AG09309 (cell line): ENCODE results near the gene AACS.

Source experiments
- DNase-seq: peaks from one replicate; pipeline ENCODE4 v3.0.0-alpha.2; 2010; ENCODE audit warnings: low read depth
- H3K4me3 ChIP-seq: 2 replicates; pipeline ENCODE4 v1.5.1; 2011; ENCODE audit warnings: mild to moderate bottlenecking, low read depth, low read length, moderate library complexity; ENCODE audit not compliant: control insufficient read depth
- TF ChIP-seq, protein P1 (sequence below): IDR thresholded peaks from 2 replicates; pipeline ENCODE4 v1.5.1; 2011; ENCODE audit warnings: mild to moderate bottlenecking, low read depth, low read length, inconsistent platforms; ENCODE audit not compliant: insufficient read depth, control insufficient read depth; ENCODE audit errors: missing control alignments

AACS gene

DNA sequence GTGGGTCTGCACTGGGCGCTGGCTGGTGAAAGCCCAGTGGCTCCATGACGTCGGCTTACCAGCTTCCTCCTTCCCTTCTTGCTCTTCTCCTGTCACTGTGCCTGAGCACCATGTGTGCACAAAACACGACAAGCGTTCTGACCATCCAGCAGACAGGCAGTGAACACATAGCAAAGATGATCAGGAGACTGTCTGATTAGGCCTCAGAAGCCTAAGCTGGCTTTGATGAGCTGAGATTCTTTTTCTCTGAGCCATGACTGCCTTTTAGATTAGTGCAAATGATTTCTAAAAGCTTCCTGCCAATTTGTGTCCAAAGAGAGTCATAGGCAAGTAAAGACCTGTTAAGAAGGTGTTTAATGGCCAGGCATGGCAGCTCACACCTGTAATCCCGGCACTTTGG is 83.1 kb downstream of the AACS start:
- H3K4me3 ChIP-seq = no peak overlapping the region
- no peak for DNase-seq
- TF ChIP-seq, protein P1, sequence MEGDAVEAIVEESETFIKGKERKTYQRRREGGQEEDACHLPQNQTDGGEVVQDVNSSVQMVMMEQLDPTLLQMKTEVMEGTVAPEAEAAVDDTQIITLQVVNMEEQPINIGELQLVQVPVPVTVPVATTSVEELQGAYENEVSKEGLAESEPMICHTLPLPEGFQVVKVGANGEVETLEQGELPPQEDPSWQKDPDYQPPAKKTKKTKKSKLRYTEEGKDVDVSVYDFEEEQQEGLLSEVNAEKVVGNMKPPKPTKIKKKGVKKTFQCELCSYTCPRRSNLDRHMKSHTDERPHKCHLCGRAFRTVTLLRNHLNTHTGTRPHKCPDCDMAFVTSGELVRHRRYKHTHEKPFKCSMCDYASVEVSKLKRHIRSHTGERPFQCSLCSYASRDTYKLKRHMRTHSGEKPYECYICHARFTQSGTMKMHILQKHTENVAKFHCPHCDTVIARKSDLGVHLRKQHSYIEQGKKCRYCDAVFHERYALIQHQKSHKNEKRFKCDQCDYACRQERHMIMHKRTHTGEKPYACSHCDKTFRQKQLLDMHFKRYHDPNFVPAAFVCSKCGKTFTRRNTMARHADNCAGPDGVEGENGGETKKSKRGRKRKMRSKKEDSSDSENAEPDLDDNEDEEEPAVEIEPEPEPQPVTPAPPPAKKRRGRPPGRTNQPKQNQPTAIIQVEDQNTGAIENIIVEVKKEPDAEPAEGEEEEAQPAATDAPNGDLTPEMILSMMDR = no peak

DNA sequence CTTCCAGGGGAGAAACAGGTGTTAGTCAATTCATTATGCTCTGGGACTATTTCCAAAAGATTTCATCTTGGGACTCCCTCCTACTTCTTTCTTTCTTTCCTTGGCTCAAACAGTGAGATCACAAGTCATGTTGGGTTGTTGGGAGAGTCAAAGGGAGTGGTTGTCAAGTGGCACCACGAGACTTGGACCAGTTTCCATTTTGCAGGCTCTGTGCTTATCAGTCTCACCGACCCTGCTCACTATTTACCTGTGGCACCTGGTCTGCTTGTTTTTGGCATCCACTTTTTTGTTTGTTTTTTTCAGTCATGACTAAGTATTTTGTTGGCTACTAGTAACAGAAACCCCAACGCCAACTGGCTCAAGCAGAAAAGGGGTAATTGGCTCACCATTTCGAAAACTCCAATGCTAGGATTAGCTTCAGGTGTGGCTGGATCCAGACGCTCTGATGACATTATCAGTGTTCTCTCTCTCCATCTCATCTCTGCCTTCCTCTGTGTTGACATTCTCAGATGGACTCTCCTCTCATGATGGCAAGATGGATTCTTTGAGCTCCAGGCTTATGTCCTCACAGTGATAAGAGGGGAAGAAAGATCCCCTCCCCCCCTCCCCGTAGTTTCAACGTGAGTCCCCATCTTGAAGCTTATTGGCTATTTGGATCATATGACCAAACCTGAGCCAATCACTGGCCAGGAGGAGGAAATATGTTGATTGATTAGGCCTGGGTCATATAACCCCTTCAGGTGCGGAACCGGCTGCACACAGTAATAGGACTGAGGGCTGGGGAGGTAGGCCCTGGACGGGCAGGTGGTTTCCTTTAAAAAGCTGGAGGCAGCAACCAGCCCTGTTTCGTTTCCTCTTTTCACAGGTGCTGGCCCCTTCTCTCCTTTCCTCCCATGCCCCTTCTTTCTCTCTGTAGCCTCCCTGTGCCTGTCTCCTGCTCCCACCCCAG is 84.2 kb downstream of the AACS start:
- TF ChIP-seq, protein P1 = no peak
- H3K4me3 ChIP-seq = no peak overlapping the region
- DNase-seq = no peak

DNA sequence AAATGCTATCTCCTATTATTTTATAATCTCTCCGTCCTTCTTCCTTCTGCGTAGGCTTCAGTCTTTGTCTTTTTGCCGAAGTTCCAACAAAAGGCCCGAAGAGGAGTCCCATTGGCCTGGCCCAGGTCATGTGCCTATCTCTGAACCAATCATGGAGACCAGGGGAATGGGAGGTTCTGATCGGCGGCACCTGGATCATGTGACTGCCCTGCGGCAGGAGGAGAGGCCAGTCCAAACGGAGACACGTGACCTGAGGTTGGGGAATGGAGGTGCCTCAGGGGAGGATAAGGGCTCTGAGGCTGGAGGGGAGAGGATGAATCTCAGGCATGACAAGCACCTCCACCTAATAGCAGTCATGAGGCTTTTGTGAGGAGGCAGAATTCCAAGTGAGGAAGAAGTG is 86.0 kb downstream of the AACS start:
- no peak for DNase-seq
- TF ChIP-seq, protein P1 = no peak

DNA sequence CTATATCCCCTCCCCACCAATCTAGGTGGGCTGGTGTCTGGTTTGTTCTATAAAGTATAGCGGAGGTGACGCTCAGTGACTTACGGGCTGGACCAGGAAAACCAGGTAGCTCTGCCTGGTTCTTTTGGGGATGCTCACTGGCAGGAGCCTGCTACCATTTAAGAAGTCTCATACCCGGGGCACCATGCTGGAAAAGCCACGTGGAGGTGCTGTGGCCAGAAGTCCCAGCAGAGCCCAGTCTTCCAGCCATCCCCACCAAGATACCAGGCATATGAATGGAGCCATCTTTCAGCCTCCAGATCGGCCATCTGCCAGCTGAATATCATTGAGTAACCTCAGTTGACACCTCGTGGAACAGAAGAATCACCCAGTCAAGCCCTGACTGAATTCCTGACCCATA is 87.2 kb downstream of the AACS start:
- TF ChIP-seq, protein P1 = no peak
- no peak overlapping the region for H3K4me3 ChIP-seq
- DNase-seq = no peak

More for the DNA sequence above, 86.0 kb downstream of the AACS start:
- no peak overlapping the region for H3K4me3 ChIP-seq

DNA sequence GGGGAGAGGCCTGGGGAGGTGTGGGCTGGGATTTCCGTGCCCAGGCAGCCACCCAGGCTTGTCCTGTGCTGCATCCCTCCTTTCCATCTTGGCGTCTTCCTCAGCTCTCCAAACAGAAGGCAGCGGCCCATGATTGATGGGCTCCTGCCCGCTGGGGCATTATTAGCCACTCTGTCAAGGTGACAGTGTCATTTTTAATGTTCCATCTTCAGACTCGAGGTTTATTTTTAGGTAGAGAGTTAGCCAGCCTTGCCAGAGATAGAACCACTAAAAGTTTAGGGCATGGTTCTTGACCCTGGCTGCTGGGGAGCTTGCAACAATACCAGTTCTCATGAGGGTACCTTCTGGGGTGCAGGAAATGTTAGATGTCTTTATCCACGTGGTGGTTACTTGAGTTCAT is 90.1 kb downstream of the AACS start:
- DNase-seq = no peak

DNA sequence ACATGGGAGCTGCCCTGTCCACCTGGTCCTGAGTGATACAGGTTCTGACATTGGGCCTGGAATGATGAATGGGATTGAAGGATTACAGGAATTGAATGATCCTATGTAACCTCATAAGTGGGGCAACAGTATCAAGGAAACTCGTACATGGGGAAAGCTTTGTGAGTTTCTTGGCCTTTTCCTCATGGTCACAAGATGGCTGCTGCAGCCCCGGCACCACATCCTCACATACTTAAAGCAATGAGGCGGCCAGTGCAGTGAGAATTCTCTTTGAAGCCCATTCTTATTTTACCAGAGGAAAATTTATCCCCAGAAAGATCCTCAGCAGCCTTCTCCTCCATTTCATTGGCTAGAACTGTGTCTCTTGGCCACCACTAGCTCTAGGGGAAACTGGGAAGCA is 91.9 kb downstream of the AACS start:
- TF ChIP-seq, protein P1 = no peak
- no peak for DNase-seq
- H3K4me3 ChIP-seq = no peak overlapping the region

More for the DNA sequence above, 90.1 kb downstream of the AACS start:
- no peak overlapping the region for H3K4me3 ChIP-seq
- TF ChIP-seq, protein P1 = no peak

DNA sequence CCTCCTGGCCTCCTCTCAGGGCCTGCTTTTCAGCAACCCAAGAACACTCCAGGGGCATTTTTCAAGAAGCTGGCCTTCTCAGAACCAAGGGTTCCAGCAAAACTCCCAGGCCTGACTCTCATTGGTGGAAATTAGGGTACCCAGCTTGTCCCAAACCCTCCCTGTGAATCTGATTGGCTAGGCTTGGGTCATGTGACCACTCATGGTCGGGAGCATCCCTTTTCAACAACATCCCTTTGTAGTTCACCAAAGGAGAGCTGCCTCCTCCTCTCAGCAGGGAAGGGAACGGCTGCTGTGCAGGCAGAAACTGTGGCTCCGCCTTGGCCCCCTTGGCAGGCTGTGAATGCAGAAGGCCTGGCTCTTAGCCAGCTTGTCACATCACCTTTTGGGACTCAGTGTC is 94.5 kb downstream of the AACS start:
- no peak for DNase-seq
- TF ChIP-seq, protein P1 = no peak
- H3K4me3 ChIP-seq = no peak overlapping the region
